H1 (cell line): ENCODE results near the gene SMAD6. TPM values are rescaled to one million over a fixed set of nuclear protein-coding genes. Genes with fewer than 3 reads are reported as not detected.

Experiments used
- CBX5 ChIP-seq: fragments of 300-800, 300-1000 bp; sonication (generic); IDR thresholded peaks from 2 replicates; pipeline ENCODE4 v1.7.1; 2016; ENCODE audit warnings: antibody characterized with exemption, low read length, low read depth
- KDM1A ChIP-seq: fragments of 200-600, 300-600 bp; sonication (generic); IDR thresholded peaks from 2 replicates; pipeline ENCODE4 v1.7.1; 2016; ENCODE audit warnings: mild to moderate bottlenecking, low read length, borderline replicate concordance
- SRF ChIP-seq: IDR thresholded peaks from 2 replicates; pipeline ENCODE4 v1.6.1; 2011; ENCODE audit warnings: mild to moderate bottlenecking, low read depth, low read length, moderate library complexity
- polyA plus RNA-seq, 7 experiments: library from polyadenylated mRNA; depleted of rRNA in 3 of 7; stranded (reverse) in 5 of 7; unstranded in 2 of 7; fragments of >200 nt in 5 of 7; fragments of 200-250 nt in 2 of 7; gene quantifications; 1 replicate in 5 of 7; 2 replicates in 1 of 7; 4 replicates in 1 of 7; pipeline versions ENCODE4 v1.2.1 to v1.2.3, GENCODE V29; 2011 to 2013; ENCODE audit warnings: missing spikeins in 2 of 7, mixed read lengths in 2 of 7
- total RNA-seq: library from RNA; stranded (reverse); fragmentation: NEBNext Ultra II Directional; extraction: Animal tissue kit (Norgen Biotek cat#: 25700); gene quantifications from 2 replicates; pipeline ENCODE4 v1.2.1, GENCODE V29; 2021

The SMAD6 gene
- total and polyA plus RNA-seq, 2 of the 8 experiments (the other 6 are each of a cell fraction or from before 2014, with no cell fraction given), result 1.8 to 7.0 TPM

GRCh38 chr15:66661432-66662096, 40.5 kb upstream of the SMAD6 start (continued):
- TF ChIP-seq CBX5 (no peak), SRF (no peak), KDM1A (no peak)
